ENCODE data around the gene BCAP29.

Gene BCAP29

DNA sequence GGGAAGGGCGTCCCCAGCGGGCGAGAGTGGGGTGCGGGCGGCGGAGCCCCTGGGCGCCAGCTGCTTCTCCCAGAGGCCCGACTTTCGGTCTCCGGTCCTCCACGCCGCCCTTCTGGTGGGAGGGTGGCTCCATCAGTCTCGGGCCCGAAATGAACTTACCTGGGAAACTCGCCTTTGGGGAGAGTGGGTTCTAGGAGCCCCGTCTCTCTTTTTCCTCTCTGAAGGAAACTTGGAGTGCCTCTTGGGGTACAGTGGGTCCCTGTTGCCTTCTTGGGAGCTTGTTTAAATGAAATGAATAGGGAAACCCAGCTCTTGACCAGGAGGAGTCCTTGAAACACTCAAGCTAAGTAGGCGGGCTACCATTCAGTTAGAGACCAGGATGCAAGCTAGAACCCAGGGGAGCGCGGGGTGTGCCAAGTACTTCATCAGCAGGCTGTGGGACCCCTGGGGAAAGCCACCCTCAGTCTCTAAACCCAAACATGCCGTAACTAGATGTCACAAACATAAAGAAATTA lies 81.9 kb downstream of the BCAP29 start:
- H3K4me3 ChIP-seq (ENCODE audit: low read depth, low read length), result peak overlapping the region; percentile 30

- H3K4me3 ChIP-seq (ENCODE audit: low read depth, low read length), result no peak overlapping the region
Measured at GRCh38 chr7:107663196-107663595, 83.2 kb downstream of the BCAP29 start.

- H3K4me3 ChIP-seq (ENCODE audit: low read depth, low read length), result no peak overlapping the region
Measured at GRCh38 chr7:107666790-107667189, 86.7 kb downstream of the BCAP29 start.

DNA sequence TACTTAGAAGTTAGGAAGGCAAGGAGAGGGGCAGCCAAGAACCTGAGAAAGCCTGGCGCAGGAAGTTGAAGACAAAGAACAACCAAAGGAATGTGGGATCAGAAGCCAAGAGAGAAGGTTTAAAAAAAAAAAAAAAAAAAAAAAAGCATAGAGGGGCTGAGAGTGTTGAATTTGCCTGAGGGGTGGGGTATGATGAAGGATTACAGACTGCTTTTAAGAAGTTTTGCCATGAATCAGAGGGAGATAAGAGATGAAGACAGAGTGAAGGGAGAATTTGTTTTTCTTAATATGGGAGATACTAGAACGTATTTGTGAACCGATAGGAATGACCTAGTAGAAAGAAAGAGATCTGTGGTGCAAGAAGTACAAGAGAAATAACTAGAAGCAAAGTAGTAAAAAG lies 87.3 kb downstream of the BCAP29 start:
- H3K4me3 ChIP-seq (ENCODE audit: low read depth, low read length), result no peak overlapping the region

- H3K4me3 ChIP-seq (ENCODE audit: low read depth, low read length), result no peak overlapping the region
Measured at GRCh38 chr7:107668296-107668695, 88.2 kb downstream of the BCAP29 start.

All from iPS-11a (cell line).